IMR-90 (cell line): ENCODE measurements around the gene WDR53. TPM values are rescaled to one million over a fixed set of nuclear protein-coding genes. Genes with fewer than 3 reads are reported as not detected.

Experiments
- ATAC-seq: fragments of 200-7000 bp; cut with Tn5 transposase; 2 replicates; pipeline ENCODE4 v1.9.1; 2020; ENCODE audit warnings: low read depth, mild to moderate bottlenecking, moderate library complexity
- BruUV-seq: library from RNA; stranded (reverse); fragments of 400-500 nt; replicated peaks from 2 replicates; lab custom pipeline; 2021; lab: Mats Ljungman, UMichigan
- CTCF ChIA-PET: fragments of 300-600 bp; formaldehyde crosslinking; extraction: SDS; loops from one replicate; lab custom pipeline; 2021; ENCODE audit warnings: antibody characterized with exemption; lab: Yijun Ruan, JAX
- POLR2A ChIA-PET: fragments of 300-600 bp; sonication (Branson Sonifier 250); formaldehyde crosslinking; loops from one replicate; lab custom pipeline; 2022; ENCODE audit warnings: antibody characterized with exemption; ENCODE audit not compliant: unreplicated experiment; lab: Charles Lee
- DNase-seq: peaks from one replicate; pipeline ENCODE4 v3.0.0; 2013
- H2AFZ ChIP-seq: replicated peaks from 2 replicates; pipeline ENCODE3; 2013; ENCODE audit warnings: low read length, mild to moderate bottlenecking; ENCODE audit not compliant: poor library complexity
- H2AK5ac ChIP-seq: 2 replicates; pipeline ENCODE4 v1.6.1; 2013; ENCODE audit warnings: low read depth, low read length, inconsistent platforms
- H2AK9ac ChIP-seq: replicated peaks from 2 replicates; pipeline ENCODE3; 2013; ENCODE audit warnings: mild to moderate bottlenecking, low read depth, low read length, moderate library complexity; ENCODE audit not compliant: poor library complexity
- H2BK120ac ChIP-seq: 2 replicates; pipeline ENCODE4 v1.6.1; 2013; ENCODE audit warnings: low read depth, low read length, inconsistent platforms
- H2BK15ac ChIP-seq: 3 replicates; pipeline ENCODE4 v1.6.1; 2013; ENCODE audit warnings: low read depth, low read length, inconsistent platforms
- H2BK20ac ChIP-seq: 2 replicates; pipeline ENCODE4 v1.6.1; 2013; ENCODE audit warnings: low read depth, mild to moderate bottlenecking, inconsistent platforms, low read length, moderate library complexity
- H2BK5ac ChIP-seq: 2 replicates; pipeline ENCODE4 v1.6.1; 2013; ENCODE audit warnings: mild to moderate bottlenecking, low read depth, low read length, inconsistent platforms; ENCODE audit not compliant: poor library complexity, severe bottlenecking
- H3K14ac ChIP-seq: replicated peaks from 2 replicates; pipeline ENCODE4 v1.6.1; 2013; ENCODE audit warnings: low read depth, low read length, inconsistent platforms
- H3K18ac ChIP-seq: 2 replicates; pipeline ENCODE4 v1.6.1; 2013; ENCODE audit warnings: low read depth, low read length, control low read depth
- H3K23ac ChIP-seq: 2 replicates; pipeline ENCODE4 v1.6.1; 2013; ENCODE audit warnings: low read depth, low read length, inconsistent platforms
- H3K27ac ChIP-seq: 2 replicates; pipeline ENCODE4 v1.5.1; 2013; ENCODE audit warnings: mild to moderate bottlenecking, control low read depth, low read length; ENCODE audit not compliant: insufficient read depth
- H3K27me3 ChIP-seq: 2 replicates; pipeline ENCODE4 v1.6.1; 2013; ENCODE audit warnings: low read length; ENCODE audit not compliant: control insufficient read depth, insufficient read depth
- H3K36me3 ChIP-seq: 2 replicates; pipeline ENCODE4 v1.6.1; 2013; ENCODE audit warnings: low read length, mixed read lengths; ENCODE audit not compliant: control insufficient read depth, insufficient read depth
- H3K4ac ChIP-seq: 2 replicates; pipeline ENCODE4 v1.6.1; 2013; ENCODE audit warnings: low read depth, low read length, inconsistent platforms
- H3K4me1 ChIP-seq: 2 replicates; pipeline ENCODE4 v1.6.1; 2013; ENCODE audit warnings: low read length, mixed read lengths; ENCODE audit not compliant: control insufficient read depth, insufficient read depth
- H3K4me2 ChIP-seq: 2 replicates; pipeline ENCODE4 v1.6.1; 2013; ENCODE audit warnings: low read depth, mild to moderate bottlenecking, control low read depth, low read length, moderate library complexity
- H3K4me3 ChIP-seq: 2 replicates; pipeline ENCODE4 v1.5.1; 2013; ENCODE audit warnings: low read depth, mild to moderate bottlenecking, control low read depth, low read length, moderate library complexity; ENCODE audit not compliant: insufficient read depth
- H3K56ac ChIP-seq: 2 replicates; pipeline ENCODE4 v1.6.1; 2013; ENCODE audit warnings: low read length, inconsistent platforms; ENCODE audit not compliant: insufficient read depth; ENCODE audit errors: extremely low read depth
- H3K79me1 ChIP-seq, 2 experiments: 2 replicates each; pipeline ENCODE4 v1.6.1; 2013; ENCODE audit warnings: low read length in 2 of 2, inconsistent platforms in 1 of 2, low read depth in 1 of 2
- H3K9ac ChIP-seq: 2 replicates; pipeline ENCODE4 v1.6.1; 2013; ENCODE audit warnings: low read depth, low read length, control low read depth
- H3K9me1 ChIP-seq: 2 replicates; pipeline ENCODE4 v1.6.1; 2013; ENCODE audit warnings: low read length, inconsistent platforms; ENCODE audit not compliant: insufficient read depth
- H3K9me3 ChIP-seq: 2 replicates; pipeline ENCODE4 v1.6.1; 2013; ENCODE audit warnings: low read length; ENCODE audit not compliant: control insufficient read depth, insufficient read depth
- H4K20me1 ChIP-seq: 2 replicates; pipeline ENCODE4 v1.6.1; 2013; ENCODE audit warnings: low read length, inconsistent platforms; ENCODE audit not compliant: insufficient read depth
- H4K5ac ChIP-seq: 2 replicates; pipeline ENCODE4 v1.6.1; 2013; ENCODE audit warnings: mild to moderate bottlenecking, low read depth, low read length, control low read depth
- H4K8ac ChIP-seq, 2 experiments: 2 replicates each; pipeline ENCODE4 v1.6.1; 2013; ENCODE audit warnings: low read depth in 2 of 2, low read length in 2 of 2, control low read depth in 1 of 2, inconsistent platforms in 1 of 2
- H4K91ac ChIP-seq: 2 replicates; pipeline ENCODE4 v1.6.1; 2013; ENCODE audit warnings: low read depth, low read length, inconsistent platforms; ENCODE audit not compliant: insufficient read depth
- FOS ChIP-seq: fragments of 150-350 bp; IDR thresholded peaks from 2 replicates; pipeline ENCODE4 v1.6.1; 2016; ENCODE audit warnings: low read depth, low read length
- MAZ ChIP-seq: IDR thresholded peaks from 2 replicates; pipeline ENCODE4 v1.6.1; 2012; ENCODE audit warnings: low read depth, mild to moderate bottlenecking, low read length, improper control_type of control experiment, moderate library complexity, borderline replicate concordance
- NFE2L2 ChIP-seq: fragments of 150-350 bp; IDR thresholded peaks from 2 replicates; pipeline ENCODE4 v1.6.1; 2016; ENCODE audit warnings: low read depth, mild to moderate bottlenecking, low read length
- WGBS, 2 experiments: methylation state at CpG; one replicate each; pipeline versions ENCODE4 v1.1.5 to v1.1.7; 2013; ENCODE audit warnings: missing lambda C conversion rate in 2 of 2; ENCODE audit not compliant: insufficient read length in 1 of 2; ENCODE audit errors: extremely low coverage in 2 of 2; 5-methylcytosine and 5-hydroxymethylcytosine counted together
- dilution Hi-C: fragments of 300-500 bp; cut with HindIII; formaldehyde crosslinking; loops from one replicate; pipeline ENCODE4 v1.14.3; 2018; ENCODE audit warnings: low sequenced_read_pairs; ENCODE audit not compliant: unreplicated experiment
- in situ Hi-C: fragments of 300-500 bp; cut with MboI; formaldehyde crosslinking; loops from 3 replicates; pipeline ENCODE4 v1.14.3; 2019; ENCODE audit warnings: low sequenced_read_pairs, inconsistent platforms, mixed read lengths
- intact Hi-C: fragments of 100-400 bp; cut with micrococcal nuclease; formaldehyde crosslinking; loops from 2 replicates; pipeline ENCODE4 v1.10.0; 2022
- polyA plus RNA-seq, 3 experiments: library from polyadenylated mRNA; depleted of rRNA; stranded (reverse); fragments of >200 nt; gene quantifications; 2 replicates each; pipeline ENCODE4 v1.2.3, GENCODE V29; 2012; ENCODE audit warnings: low replicate concordance in 1 of 3
- total RNA-seq: library from RNA; depleted of rRNA; stranded (reverse); fragments of >200 nt; gene quantifications from 2 replicates; pipeline ENCODE4 v1.2.3, GENCODE V29; 2012
- TF ChIP-seq, protein P1 (sequence below): conservative IDR thresholded peaks from 2 replicates; pipeline ENCODE4 v1.5.1; 2012; ENCODE audit warnings: mild to moderate bottlenecking, low read depth, low read length, improper control_type of control experiment

WDR53 gene
- total and polyA plus RNA-seq, 2 of the 4 experiments (the other 2 are of a cell fraction) = 5.7 to 5.9 TPM

GRCh38 chr3:196544491-196544992 is 23.8 kb downstream of the WDR53 start:
- Histone ChIP-seq H3K9me1 (no peaks in the 10 kb centered on the region), H3K14ac (no peak overlapping the region), H4K5ac (no peak overlapping the region), H3K18ac (no peak overlapping the region), H2BK5ac (no peak overlapping the region), H3K27me3 (no peaks in the 10 kb centered on the region; the same call in 1 of the 2 replicates), H3K4me1 (no peaks in the 10 kb centered on the region), H3K79me1 (no peaks in the 10 kb centered on the region), H2AK5ac (no peak overlapping the region), H2BK120ac (no peak overlapping the region), H3K27ac (no peak overlapping the region), H2AFZ (no peak overlapping the region), H4K91ac (no peak overlapping the region), H4K8ac (no peak overlapping the region), H3K9ac (no peak overlapping the region), H3K36me3 (no peaks in the 10 kb centered on the region), H3K9me3 (peaks cover 5% of the 10 kb centered on the region; the same call in 1 of the 2 replicates), H3K56ac (no peak overlapping the region), H3K4me3 (no peak overlapping the region), H3K4ac (no peak overlapping the region), H3K23ac (no peak overlapping the region), H2AK9ac (no peak overlapping the region), H3K4me2 (no peak overlapping the region), H2BK15ac (no peak overlapping the region), H4K20me1 (no peaks in the 10 kb centered on the region), H2BK20ac (no peak overlapping the region)
- no CpG with 5 or more reads among the region's 2 CpGs for WGBS, 2 experiments
- no TSS peak for BruUV-seq
- ATAC-seq = no peak
- intact Hi-C loops = no loop called here
- in situ Hi-C loops = no loop called here
- dilution Hi-C loops = no loop called here
- DNase-seq = no peak
- ChIA-PET CTCF (interaction anchor here (0.6 kb wide), 1 partner anchor 21 kb away, joined by 6 read pairs; no protein-coding TSS in a partner anchor), POLR2A (no interaction called here)
- no peak for TF ChIP-seq NFE2L2
- TF ChIP-seq FOS = no peak
- no peak for TF ChIP-seq MAZ
- TF ChIP-seq, protein P1, sequence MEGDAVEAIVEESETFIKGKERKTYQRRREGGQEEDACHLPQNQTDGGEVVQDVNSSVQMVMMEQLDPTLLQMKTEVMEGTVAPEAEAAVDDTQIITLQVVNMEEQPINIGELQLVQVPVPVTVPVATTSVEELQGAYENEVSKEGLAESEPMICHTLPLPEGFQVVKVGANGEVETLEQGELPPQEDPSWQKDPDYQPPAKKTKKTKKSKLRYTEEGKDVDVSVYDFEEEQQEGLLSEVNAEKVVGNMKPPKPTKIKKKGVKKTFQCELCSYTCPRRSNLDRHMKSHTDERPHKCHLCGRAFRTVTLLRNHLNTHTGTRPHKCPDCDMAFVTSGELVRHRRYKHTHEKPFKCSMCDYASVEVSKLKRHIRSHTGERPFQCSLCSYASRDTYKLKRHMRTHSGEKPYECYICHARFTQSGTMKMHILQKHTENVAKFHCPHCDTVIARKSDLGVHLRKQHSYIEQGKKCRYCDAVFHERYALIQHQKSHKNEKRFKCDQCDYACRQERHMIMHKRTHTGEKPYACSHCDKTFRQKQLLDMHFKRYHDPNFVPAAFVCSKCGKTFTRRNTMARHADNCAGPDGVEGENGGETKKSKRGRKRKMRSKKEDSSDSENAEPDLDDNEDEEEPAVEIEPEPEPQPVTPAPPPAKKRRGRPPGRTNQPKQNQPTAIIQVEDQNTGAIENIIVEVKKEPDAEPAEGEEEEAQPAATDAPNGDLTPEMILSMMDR = no peak
